ENCODE data around the gene EMX1.

EMX1 gene

GRCh38 chr2:72943540-72944395 is 26.4 kb downstream of the EMX1 start:
- DNase-seq (ENCODE audit: low spot score), result no peak

DNA sequence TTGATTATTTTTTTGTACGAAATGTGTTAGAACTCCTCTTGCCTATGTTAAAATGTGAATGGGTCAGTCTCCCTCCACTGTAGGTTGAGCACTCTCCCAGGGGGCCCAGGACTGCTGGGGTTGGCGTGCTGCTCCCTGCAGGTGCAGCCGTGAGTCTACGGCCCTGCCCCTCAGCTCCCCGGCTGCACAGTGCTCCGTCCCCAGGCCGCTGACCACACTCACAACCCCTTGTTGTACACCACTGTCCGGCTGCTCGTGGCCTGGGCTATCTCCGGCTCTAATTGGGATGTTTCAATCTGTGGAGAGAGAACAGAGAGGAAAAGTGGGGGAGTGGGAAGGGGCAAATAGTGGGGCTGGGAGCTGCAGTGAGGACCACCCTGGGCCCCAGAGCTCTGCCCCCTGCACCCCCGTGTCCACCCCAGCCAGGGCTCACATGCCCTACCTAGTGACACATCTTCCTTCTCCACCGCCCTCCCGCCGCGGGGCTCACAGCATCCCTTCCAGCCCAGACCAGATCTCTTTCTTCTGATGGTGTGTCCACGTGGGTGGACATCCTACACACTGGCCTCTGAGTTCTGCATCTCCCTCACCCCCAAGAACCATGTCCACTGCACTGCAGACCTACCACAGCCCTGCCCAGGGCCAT is 27.6 kb downstream of the EMX1 start:
- no peak for DNase-seq (ENCODE audit: low spot score)

GRCh38 chr2:72945450-72946019 is 28.2 kb downstream of the EMX1 start:
- no peak for DNase-seq (ENCODE audit: low spot score)

DNA sequence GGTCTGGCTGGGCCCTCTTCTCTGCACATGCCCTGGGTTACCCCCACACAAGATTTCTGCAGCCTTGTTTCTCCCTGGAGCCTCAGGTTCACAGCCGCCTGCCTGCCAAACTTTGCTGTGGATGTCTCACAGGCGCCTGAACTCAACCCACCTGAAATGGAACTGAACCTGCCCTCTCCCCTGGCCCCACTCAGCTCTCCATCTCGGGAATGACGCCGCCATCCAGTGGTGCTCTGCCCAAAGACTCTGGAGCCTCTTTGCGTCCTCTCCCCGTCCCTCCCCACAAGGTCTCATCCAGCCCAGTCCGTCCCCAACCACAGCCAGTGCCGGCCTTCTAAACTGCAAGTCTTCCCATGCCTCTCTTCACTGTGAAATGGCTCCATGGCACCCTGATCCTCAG is 29.1 kb downstream of the EMX1 start:
- DNase-seq (ENCODE audit: low spot score), result no peak

DNA sequence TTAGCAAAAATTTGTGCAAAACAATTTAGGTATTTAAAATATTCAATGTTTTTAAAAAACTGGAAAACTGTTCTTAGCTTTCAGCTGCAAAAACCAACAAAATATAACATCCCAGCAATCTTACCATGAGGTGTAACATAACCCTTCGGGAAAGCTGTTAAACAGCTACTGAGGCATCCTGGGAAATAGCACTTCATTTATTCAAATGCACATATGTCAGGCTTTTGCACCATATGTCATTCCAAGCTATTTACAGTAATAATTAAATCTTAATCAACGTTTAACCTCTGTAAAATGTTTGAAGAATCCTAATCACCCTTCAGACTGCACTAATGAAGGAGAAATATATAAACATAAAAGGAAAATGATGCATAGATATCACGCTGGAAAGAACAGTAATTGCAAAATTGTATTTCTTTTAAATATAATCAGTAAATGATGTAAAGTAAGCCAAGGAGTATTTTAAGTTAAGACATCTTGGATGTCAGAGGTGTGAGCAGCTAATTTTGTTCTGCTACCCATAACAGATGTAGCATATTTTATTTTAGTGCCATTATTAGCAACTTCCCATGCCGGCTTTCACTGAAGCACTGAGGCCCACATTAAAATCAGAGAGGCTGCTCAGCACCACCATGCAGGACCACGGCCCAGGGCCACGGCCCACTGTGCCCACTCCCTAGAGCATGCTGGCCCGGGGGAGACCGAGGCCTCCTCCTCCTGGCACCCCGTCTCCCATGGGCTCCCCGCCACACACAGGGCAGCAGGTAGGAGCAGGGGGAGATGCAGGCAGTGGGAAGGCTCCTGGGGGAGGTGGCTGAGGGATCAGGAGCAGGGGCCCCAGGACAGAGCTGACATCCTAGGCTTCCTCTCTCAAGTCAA is 30.9 kb downstream of the EMX1 start:
- no peak for DNase-seq (ENCODE audit: low spot score)

- DNase-seq (ENCODE audit: low spot score), result no peak
These were observed 31.7 kb downstream of the EMX1 start for GRCh38 chr2:72949045-72949444.

GRCh38 chr2:72949642-72950041 is 32.3 kb downstream of the EMX1 start:
- DNase-seq (ENCODE audit: low spot score), result no peak

GRCh38 chr2:72950558-72951255 is 33.4 kb downstream of the EMX1 start:
- DNase-seq (ENCODE audit: low spot score), result no peak

- no peak for DNase-seq (ENCODE audit: low spot score)
These were observed 34.2 kb downstream of the EMX1 start for GRCh38 chr2:72951303-72952095.

DNA sequence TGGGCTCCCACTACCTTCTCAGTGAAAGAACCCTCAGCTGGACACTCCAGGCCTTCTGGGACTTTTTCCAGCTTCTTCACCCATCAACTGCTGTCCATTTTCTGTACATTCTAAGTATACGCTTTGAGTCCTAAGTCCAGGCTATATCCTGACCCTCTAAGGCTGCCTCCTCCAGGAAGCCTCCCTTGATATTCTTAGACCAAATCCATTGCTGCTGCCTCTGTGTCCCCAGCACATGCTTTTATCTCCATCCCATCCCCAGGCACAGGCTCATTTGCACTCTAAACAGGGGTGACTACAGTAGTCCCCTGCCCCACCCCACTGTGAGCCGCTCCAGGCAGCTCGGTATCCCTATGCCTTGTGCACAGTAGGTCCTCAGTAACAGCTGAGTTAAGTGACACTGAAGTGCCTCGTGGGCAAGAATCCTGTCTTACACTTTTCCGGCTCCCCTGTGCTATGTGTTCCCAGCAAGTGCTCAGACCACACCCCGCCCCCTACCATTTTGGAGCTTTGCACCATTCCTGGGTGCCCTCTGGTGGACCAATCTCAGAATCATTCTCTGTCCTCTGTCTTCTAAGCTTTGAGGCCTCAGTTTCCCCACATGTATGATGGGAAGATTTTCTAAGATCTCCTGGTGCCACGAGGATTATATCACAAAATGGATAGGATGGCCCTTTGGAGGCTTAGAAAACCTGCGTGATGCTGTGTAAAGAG is 34.9 kb downstream of the EMX1 start:
- DNase-seq (ENCODE audit: low spot score), result no peak

DNA sequence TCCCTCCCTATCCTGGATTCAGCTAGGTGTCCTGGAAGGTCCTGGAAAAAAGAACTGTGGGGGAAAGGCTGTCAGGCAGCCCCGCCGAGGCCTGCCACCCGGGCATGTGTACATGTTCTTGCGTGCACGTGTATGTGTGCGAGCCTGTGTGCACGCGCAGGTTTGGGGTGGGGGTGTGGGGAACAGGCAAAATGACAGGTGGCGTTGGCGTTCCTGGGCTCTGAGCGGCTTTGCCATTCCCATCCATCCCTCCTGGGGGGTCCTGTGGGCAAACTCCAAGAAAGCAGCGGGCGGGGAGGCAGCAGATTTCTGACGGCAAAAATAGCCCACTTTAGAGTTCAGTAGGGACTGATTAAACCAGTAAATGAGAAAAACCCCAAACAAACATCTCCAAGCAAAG is 35.6 kb downstream of the EMX1 start:
- DNase-seq (ENCODE audit: low spot score), result no peak

GRCh38 chr2:72953528-72953927 is 36.2 kb downstream of the EMX1 start:
- no peak for DNase-seq (ENCODE audit: low spot score)

GRCh38 chr2:72953976-72954375 is 36.7 kb downstream of the EMX1 start:
- DNase-seq (ENCODE audit: low spot score), result no peak

GRCh38 chr2:72954376-72955227 is 37.3 kb downstream of the EMX1 start:
- no peak for DNase-seq (ENCODE audit: low spot score)

- no peak for DNase-seq (ENCODE audit: low spot score)
These were observed 38.1 kb downstream of the EMX1 start for GRCh38 chr2:72955228-72956049.

DNA sequence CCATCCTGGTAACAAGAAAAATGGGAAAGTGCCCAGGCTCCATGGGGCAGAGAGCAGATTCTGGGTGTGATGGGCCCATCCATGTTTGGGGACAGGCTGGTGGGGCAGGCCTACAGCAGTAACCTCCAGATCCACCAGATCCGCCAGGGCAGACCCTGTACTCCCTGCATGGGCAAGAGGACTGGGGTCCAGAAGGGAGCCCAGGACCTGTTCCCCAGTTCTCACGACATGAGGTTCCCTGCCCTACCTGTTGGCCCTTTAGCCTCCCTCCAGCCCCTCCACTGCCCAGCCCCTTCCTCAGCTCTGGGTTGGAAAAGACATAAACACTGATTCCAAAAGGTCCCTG is 38.7 kb downstream of the EMX1 start:
- no peak for DNase-seq (ENCODE audit: low spot score)

DNA sequence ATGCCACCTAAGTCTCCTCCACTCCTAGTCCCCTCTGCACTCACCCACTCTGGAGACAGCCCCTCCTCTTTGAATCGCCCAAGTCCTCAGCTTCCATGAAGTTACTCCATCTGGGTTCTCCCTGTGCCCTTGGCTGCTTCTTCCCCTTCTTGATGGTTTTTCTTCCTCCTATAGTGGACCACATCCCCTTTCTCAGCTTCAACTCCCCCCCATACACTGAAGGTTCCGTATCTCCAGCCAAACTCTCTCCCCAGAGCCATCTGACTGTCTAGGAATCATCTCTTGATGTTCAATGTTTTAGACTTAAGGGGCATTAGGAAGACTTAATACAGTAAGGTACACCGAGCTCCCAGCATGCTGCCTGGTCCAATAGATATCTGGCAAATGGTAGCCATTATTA is 39.6 kb downstream of the EMX1 start:
- DNase-seq (ENCODE audit: low spot score), result no peak

Measured in AG20443 (cell line).